ENCODE measurements around the gene ZIC3. TPM values are rescaled to one million over a fixed set of nuclear protein-coding genes. Genes with fewer than 3 reads are reported as not detected.
"Not testable (repeated sequence)": the region's sequence is repeated elsewhere in the genome, so short reads cannot be mapped to it uniquely, and the experiment has no call there.

Gene ZIC3
- total and polyA plus RNA-seq, 2 experiments from 2014 or later = 30.8 to 84.4 TPM

- no peaks in the 10 kb centered on the region for H3K9me3 Mint-ChIP-seq
- DNase-seq (ENCODE audit: low spot score) (peak; percentile 53), ATAC-seq (peak; percentile 22)
- no peaks in the 10 kb centered on the region for H3K9me2 ChIP-seq (ENCODE audit: insufficient read depth)
- H3K36me3 ChIP-seq (ENCODE audit: insufficient read depth) = no peaks in the 10 kb centered on the region
- peak overlapping the region; percentile 58 for H3K4me3 ChIP-seq
- H3K27me3 Mint-ChIP-seq (ENCODE audit: insufficient read depth, low read depth, poor library complexity) = peaks cover 37% of the 10 kb centered on the region
- peaks cover 44% of the 10 kb centered on the region for H3K27me3 ChIP-seq (ENCODE audit: insufficient read depth)
- peak overlapping the region; percentile 65 for H3K4me3 Mint-ChIP-seq
- peaks cover 7% of the 10 kb centered on the region for H3K4me1 ChIP-seq (ENCODE audit: insufficient read depth)
- no peaks in the 10 kb centered on the region for H3K36me3 Mint-ChIP-seq (ENCODE audit: low read depth)
- H3F3A ChIP-seq (replicated peaks; ENCODE audit: low read depth) = no peaks in the 10 kb centered on the region
- TF ChIP-seq CTCF (conservative IDR thresholded peaks at IDR 0.05; ENCODE audit: low read depth in 2 of 2) (peak in 1 of 2 experiments; percentile 27; a peak in 2 of 4 replicates), NANOG (IDR thresholded peaks at IDR 0.05; ENCODE audit: borderline replicate concordance) (no peak), ZNF462 (CRISPR knock-in tag; IDR thresholded peaks at IDR 0.05) (no peak)
- peaks cover 25% of the 10 kb centered on the region for H3K4me1 Mint-ChIP-seq
- H2AFZ ChIP-seq = peak overlapping the region; percentile 18; the same call in 1 of the 2 replicates
- H4K20me1 ChIP-seq (replicated peaks; ENCODE audit: insufficient read depth) = no peaks in the 10 kb centered on the region
- no peak overlapping the region for H3K27ac Mint-ChIP-seq
- no peak overlapping the region for H3K27ac ChIP-seq (ENCODE audit: low read depth)
- no peaks in the 10 kb centered on the region for H3K79me2 ChIP-seq (replicated peaks; ENCODE audit: insufficient read depth)
- H3K4me2 ChIP-seq = peak overlapping the region; percentile 86
Measured at GRCh38 chrX:137550665-137551261, 15.2 kb upstream of the ZIC3 start.

GRCh38 chrX:137552098-137552497, 13.8 kb upstream of the ZIC3 start:
- H3K4me1 Mint-ChIP-seq = peaks cover 16% of the 10 kb centered on the region; the same call in 2 of the 3 replicates
- H3K9me2 ChIP-seq (ENCODE audit: insufficient read depth); H3K27ac Mint-ChIP-seq; H3K36me3 ChIP-seq (ENCODE audit: insufficient read depth); DNase-seq (ENCODE audit: low spot score); H3K27ac ChIP-seq (ENCODE audit: low read depth); H3K9me3 Mint-ChIP-seq; H3K4me3 ChIP-seq; ATAC-seq; H3F3A ChIP-seq (replicated peaks; ENCODE audit: low read depth); H2AFZ ChIP-seq; H3K4me1 ChIP-seq (ENCODE audit: insufficient read depth); H4K20me1 ChIP-seq (replicated peaks; ENCODE audit: insufficient read depth); H3K36me3 Mint-ChIP-seq (ENCODE audit: low read depth); H3K4me2 ChIP-seq; H3K79me2 ChIP-seq (replicated peaks; ENCODE audit: insufficient read depth); H3K4me3 Mint-ChIP-seq: not testable (repeated sequence)
- H3K27me3 ChIP-seq (ENCODE audit: insufficient read depth) = peaks cover 31% of the 10 kb centered on the region
- H3K27me3 Mint-ChIP-seq (ENCODE audit: insufficient read depth, low read depth, poor library complexity) = peaks cover 24% of the 10 kb centered on the region
